GM12864 (cell line): ENCODE data around the gene GNB1.

Experiments
- DNase-seq: peaks from one replicate; pipeline ENCODE4 v3.0.0-alpha.2; 2011; ENCODE audit warnings: low read depth
- H3K4me3 ChIP-seq: 2 replicates; pipeline ENCODE4 v1.5.1; 2011; ENCODE audit warnings: mild to moderate bottlenecking, low read depth, low read length, control low read depth
- CTCF ChIP-seq: IDR thresholded peaks from 2 replicates; pipeline ENCODE4 v1.5.1; 2011; ENCODE audit warnings: low read depth, mild to moderate bottlenecking, moderate library complexity, low read length, control low read depth, inconsistent platforms; ENCODE audit errors: missing control alignments

The GNB1 gene

DNA sequence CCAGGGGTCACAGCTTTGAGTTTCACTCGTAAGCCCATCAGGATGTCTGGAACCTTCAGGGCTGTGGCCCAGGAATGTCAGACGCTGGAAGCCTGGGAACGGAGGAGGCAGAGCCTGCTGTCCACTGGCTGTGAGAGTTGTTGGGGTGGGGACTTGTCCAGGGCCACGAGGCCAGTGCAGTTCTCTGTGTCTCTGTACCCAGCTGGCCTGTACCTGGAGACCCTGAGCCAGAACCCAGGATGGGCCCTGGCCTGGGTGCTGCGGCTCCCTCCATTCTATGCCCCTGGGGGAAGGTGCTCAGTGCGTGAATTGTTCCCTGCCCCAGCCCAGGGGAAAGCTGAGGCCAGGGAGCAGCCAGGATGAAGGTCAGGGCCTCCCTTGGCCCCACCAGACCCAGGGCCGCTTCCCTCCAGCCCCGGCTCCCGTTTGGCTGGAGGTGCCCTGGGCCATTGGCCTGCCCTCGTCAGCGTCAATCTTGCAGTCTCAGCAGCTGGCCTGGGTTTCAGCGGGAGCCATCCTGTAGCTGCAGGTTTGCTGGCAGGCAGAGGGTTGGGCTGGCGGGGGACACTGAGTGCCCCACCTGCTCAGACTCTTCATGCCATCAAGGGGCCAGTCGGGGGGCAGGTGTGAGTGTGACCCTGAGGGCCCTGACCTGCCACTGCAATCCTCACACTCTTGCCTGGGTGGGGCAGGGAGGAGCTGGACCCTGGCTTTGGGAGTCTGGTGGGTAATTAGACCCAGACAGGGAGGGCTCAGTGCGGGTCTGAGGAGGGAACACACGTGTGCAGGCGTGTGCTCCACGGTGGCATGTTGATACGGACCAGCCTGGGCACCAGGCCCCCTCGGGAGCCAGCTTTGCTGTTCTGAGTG is 23.4 kb upstream of the GNB1 start:
- no peak overlapping the region for H3K4me3 ChIP-seq
- no peak for DNase-seq
- TF ChIP-seq CTCF = no peak

- no peak for TF ChIP-seq CTCF
- no peak for DNase-seq
Observed at GRCh38 chr1:1911350-1912041, 20.6 kb upstream of the GNB1 start.

GRCh38 chr1:1910651-1911331 is 19.9 kb upstream of the GNB1 start:
- TF ChIP-seq CTCF = no peak
- DNase-seq = no peak
- H3K4me3 ChIP-seq = no peak overlapping the region

More at GRCh38 chr1:1911350-1912041, 20.6 kb upstream of the GNB1 start:
- H3K4me3 ChIP-seq = no peak overlapping the region

GRCh38 chr1:1910033-1910465 is 19.2 kb upstream of the GNB1 start:
- no peak for DNase-seq
- no peak for TF ChIP-seq CTCF
- no peak overlapping the region for H3K4me3 ChIP-seq

DNA sequence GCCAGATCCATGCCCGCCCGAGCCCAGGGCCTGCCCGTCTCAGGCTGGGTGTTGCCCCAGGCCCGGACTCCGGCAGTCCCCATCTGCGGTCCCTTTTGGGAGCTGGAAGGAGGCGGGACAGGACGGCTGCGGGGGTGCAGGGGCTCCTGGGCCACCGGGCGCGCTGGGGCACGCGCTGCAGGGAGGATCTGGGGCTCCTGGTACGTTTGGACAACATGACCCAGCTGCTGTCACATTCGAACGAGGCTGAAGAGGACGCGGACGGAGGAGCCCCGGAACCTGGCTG is 17.6 kb upstream of the GNB1 start:
- H3K4me3 ChIP-seq = peak overlapping the region; percentile 84
- no peak for DNase-seq
- no peak for TF ChIP-seq CTCF

GRCh38 chr1:1907098-1907736 is 16.3 kb upstream of the GNB1 start:
- no peak overlapping the region for H3K4me3 ChIP-seq
- TF ChIP-seq CTCF = no peak
- DNase-seq = no peak
